Body of pancreas (tissue), 4 donors: ENCODE data around the gene CDH12.

Source experiments
- CTCF ChIP-seq, 7 experiments: fragments of 450-650 bp in 4 of 7; fragments of 200-600 bp in 3 of 7; sonication (generic) in 3 of 7; IDR thresholded peaks; one replicate each; pipeline ENCODE4 v1.5.1; 2016 to 2019; ENCODE audit warnings: antibody characterized with exemption in 7 of 7
- POLR2A ChIP-seq, 3 donors: fragments of 450-650 bp; IDR thresholded peaks; one replicate each; pipeline ENCODE4 v1.6.1; 2016; ENCODE audit warnings: antibody characterized with exemption in 3 of 3, mild to moderate bottlenecking in 2 of 3

- TF ChIP-seq CTCF (IDR thresholded peaks at IDR 0.05), result no peak
- no peak for TF ChIP-seq POLR2A (IDR thresholded peaks at IDR 0.05)
Observed at GRCh38 chr5:21774281-21774680, 1078.9 kb downstream of the CDH12 start.
